Measurements from ENCODE around the gene CD99L2.

GRCh38 chrX:150821971-150822370 lies 76.5 kb downstream of the CD99L2 start:
- TF ChIP-seq CTCF (IDR thresholded peaks at IDR 0.05; ENCODE audit: low read depth, low read length, poor library complexity, severe bottlenecking) (no peak), EZH2phosphoT487 (IDR thresholded peaks at IDR 0.05; ENCODE audit: borderline replicate concordance, low read length) (no peak)
